GM19455 (cell line): ENCODE results near the gene MNAT1.
"Not testable (repeated sequence)": the region's sequence is repeated elsewhere in the genome, so short reads cannot be mapped to it uniquely, and the experiment has no call there.

Source experiments
- ATAC-seq: cut with Tn5 transposase; IDR thresholded peaks from one replicate; pipeline ENCODE4 v1.9.1; 2021; ENCODE audit not compliant: unreplicated experiment

The MNAT1 gene

GRCh38 chr14:60878121-60878520, 143.6 kb downstream of the MNAT1 start:
- ATAC-seq: no peak

DNA sequence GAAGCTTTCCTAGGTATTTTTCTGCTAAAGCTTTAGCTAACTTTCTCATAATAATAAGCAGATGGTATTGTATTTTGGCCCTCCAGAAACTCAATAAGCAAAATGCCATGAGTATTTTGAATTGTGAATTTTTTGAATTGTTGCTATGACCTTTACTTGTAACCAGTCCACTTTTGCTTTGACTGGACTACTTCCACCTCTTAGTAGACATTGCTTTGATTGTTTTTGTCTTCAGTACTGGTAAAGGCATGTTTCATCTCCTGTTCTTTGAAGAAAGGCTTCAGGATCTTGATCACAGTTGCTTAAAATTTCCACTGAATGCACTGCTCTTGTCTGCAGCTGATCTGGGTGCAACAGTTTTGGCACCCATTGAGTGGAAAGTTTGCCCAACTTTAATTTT, 144.0 kb downstream of the MNAT1 start:
- ATAC-seq: no peak

- no peak for ATAC-seq
These were observed 147.7 kb downstream of the MNAT1 start for GRCh38 chr14:60882219-60882618.

DNA sequence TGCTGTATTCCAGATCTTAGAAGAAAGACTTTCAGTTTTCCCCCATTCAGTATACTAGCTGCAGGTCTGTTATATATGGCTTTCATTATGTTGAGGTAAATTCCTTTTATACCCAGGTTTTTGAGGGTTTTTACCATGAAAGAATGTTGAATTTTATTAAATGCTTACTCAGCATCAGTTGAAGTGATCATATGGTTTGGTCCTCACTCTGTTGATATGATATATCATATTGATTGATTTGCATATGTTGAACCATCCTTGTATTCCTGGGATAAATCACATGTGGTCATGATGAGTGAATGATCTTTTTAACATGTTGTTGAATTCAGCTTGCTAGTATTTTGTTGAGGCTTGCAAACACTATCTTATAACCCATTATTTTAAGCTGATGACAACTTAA, 149.6 kb downstream of the MNAT1 start:
- ATAC-seq: no peak

DNA sequence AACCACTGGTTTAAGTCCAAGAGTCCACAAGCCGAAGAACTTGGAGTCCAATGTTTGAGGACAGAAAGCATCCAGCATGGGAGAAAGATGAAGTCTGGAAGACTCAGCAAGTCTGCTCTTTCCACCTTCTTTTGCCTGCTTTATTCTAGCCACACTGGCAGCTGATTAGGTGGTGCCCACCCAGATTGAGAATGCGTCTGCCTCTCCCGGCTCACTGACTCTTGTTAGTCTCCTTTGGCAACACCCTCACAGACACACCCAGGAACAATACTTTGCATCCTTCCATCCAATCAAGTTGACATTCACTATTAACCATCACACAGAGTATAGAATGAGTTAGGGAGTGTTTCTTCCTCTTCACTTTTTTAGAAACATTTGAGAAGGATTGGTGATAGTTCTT, 156.1 kb downstream of the MNAT1 start:
- not testable (repeated sequence) for ATAC-seq

DNA sequence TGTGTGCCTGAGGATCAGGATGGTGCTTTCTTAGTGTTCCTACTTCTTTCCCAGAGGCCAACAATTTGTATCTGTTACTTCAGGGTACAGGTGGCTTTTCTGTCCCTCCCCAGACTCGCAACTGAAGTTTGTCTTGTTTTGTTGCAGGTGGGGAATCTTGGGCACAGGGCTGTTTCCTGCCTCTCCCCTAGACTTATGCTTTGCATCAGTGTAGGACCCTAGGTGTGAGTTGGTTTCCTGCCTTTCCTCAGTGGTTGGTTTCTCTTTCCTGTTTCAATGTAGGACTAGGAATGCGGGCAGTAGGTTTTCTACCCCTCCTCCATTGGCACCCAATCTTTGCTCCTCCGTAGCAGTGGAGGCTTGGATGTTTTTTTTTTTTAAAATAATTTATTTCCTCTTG, 159.3 kb downstream of the MNAT1 start:
- ATAC-seq: no peak

GRCh38 chr14:60904381-60904780, 169.8 kb downstream of the MNAT1 start:
- no peak for ATAC-seq

- ATAC-seq: no peak
These were observed 171.4 kb downstream of the MNAT1 start for GRCh38 chr14:60905923-60906322.

GRCh38 chr14:60915781-60916180, 181.2 kb downstream of the MNAT1 start:
- ATAC-seq: no peak

DNA sequence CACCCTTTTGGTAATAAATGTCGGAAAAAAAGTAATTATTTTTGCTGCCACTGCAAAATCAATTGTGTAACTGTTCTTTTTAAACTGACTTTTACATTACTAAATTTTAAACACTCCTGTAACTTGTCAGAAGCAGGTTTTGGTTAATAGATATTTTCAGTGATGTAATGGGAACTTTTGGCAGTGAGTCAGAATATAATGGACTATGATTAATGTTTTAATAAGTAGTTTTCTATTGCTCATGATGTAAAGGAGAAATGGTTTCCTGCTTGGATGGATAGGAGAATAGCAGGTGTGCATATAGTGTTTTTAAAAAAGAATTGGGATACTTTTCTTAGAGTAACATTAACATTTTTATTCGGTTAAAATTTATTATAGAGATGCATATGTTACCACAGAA, 187.5 kb downstream of the MNAT1 start:
- ATAC-seq: no peak

- ATAC-seq: no peak
These were observed 190.7 kb downstream of the MNAT1 start for GRCh38 chr14:60925286-60925685.

DNA sequence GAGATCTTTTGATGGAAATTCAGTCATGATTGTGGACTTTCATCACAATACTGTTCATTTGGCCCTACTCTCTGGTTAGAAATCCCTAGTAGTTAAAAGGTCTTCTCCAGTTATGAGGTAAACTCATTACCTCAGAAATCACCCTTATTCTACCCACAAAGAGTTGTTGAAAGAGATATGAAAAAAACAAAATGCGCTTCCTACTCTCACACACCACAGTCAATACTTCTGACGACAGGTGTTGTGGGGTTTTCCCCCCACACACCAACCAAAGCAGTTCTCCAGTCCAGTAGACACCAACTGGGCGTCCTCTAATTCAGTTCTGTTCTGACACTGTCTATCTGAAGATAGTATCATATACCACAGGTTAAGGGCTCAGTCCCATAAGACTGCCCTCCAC, 191.4 kb downstream of the MNAT1 start:
- ATAC-seq: peak; percentile 95

DNA sequence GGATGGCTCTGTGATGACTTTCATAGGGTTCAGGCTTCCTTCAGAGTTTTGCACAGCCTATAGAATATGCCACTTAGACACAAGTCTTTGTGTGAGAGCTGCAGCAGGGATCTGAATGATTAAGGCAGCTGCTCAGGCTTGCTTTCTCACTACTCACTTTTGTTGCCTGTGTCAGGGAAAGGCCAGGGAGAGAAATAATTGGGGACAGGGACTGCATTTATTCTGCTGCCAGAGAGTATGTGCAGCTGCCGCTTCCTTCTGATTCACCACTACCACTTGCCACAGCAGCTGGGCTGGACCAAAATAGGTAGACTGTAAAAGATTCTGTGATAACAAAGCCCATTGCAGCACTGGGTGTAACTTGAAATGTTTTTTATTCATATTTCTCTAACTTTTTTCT, 196.7 kb downstream of the MNAT1 start:
- no peak for ATAC-seq

- no peak for ATAC-seq
These were observed 199.5 kb downstream of the MNAT1 start for GRCh38 chr14:60933920-60934655.

DNA sequence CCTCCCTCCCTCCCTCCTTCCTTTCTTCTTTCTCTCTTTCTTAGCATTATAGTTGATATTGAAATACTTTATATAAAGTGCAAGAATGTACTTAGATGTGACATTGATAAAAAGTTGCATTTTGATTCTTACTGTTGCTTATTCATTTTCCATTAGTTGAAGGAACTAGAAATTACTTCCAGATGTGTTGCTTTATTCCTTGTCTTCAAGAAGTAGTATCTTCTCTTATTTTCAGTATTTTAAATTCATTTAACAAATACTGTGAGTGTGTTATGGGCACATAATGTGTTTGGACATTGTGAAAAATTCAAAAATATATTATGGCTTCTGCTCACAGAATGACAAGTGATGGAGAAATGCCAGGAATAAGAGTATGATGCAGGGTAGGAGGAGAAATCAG, 200.8 kb downstream of the MNAT1 start:
- ATAC-seq: no peak

DNA sequence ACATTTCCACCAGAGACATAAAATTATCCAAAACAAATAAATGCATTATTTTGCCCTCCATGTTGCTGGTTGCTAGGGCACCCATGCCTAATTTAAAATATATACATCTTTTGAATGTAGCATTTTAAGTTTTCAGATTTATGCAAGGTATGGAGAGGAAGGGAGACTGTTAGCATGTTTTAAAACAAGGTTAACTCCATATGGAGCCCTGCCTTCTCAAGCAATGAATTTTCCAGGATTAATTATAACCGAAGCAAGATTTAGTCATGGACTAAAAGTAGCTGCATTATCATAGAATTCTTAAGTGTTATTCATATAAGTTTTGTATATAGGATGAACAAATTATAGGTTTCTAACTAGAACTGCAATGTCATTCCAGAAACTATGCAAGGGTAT, 209.1 kb downstream of the MNAT1 start:
- ATAC-seq: no peak

DNA sequence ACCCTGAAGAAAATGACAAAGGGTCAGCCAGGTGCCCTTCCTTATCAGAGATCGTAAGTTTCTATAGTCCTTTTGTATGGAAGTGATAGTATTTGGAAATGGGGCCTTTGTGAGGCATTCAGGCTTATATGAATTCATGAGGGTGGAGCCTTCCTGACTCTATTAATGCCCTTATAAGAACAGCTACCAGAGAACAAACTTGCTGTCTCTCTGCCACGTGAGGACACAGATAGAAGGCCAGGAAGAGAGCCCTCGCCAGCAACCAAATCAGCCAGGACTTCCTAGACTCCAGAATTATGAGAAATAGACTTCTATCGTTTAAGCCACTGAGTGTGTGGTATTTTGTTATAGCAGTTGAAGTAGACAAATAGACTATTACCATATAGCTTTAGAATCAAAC, 209.6 kb downstream of the MNAT1 start:
- no peak for ATAC-seq

GRCh38 chr14:60945984-60946383, 211.4 kb downstream of the MNAT1 start:
- ATAC-seq: no peak

- ATAC-seq: no peak
These were observed 212.2 kb downstream of the MNAT1 start for GRCh38 chr14:60946773-60947172.

DNA sequence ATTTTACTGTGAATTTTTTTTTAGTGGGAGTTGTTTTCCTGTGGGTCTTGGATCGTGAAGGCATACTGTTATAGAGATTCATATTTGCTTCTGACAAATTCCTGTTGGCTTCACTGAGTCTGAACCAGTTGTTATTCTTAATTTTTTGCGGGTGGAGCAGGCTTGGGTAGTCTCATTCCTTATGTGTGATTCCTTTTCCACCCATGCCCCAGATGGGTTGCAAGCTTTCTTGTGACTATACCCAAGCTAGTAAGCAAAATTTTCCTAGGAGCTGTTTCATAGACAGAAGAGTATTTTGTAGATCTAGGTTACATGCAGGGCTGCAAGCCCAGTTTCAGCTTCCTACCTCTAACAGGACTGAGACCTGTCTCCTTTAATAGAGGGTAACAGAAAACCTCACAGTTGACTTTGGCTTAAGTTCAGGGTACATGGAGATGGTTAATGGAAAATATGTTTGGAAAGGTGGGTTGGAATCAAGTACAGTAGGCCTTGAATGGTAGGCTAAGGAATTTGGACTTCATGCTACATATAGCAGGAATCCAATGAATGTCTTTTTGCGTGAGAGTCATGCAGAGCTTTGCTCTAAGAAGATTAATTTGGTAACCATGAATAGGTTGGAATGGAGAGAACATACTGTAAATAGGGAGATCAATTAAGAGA, 217.3 kb downstream of the MNAT1 start:
- no peak for ATAC-seq

DNA sequence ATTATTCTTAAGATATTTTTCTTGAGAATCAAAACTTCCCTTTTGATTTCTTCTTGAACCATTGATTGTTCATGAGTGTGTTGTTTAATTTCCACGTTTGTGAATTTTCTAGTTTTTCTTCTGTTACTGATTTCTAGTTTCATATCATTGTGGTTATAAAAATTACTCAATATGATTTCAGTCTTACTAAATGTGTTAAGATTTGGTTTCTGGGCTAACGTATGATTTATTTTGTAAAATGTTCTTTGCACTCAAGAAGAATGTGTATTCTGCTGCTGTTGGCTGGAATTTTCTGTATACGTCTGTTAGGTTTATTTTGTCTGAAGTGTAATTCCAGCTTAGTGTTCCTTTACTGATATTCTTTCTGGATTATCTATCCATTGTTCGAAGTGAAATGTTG, 221.6 kb downstream of the MNAT1 start:
- ATAC-seq: no peak

GRCh38 chr14:60956632-60957031, 222.1 kb downstream of the MNAT1 start:
- no peak for ATAC-seq

DNA sequence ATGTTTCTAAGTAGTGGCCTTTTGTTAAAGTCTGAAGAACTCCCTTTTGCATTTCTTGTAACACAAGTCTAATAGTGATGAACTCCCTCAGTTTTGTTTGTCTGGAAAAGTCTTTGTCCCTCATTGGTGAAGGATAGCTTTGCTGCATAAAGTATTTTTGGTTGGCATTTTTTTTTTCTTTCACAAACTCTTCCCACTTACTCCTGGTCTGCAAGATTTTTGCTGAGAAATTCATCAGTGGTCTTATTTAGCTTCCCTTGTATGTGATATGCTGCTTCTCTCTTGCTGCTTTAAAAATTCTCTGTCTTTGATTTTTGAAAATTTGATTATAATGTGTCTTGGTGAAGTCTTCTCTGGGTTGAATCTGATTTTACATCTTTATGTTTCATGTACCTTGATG, 223.6 kb downstream of the MNAT1 start:
- ATAC-seq: no peak
